H9 (cell line): ENCODE results near the gene MED10. TPM values are rescaled to one million over a fixed set of nuclear protein-coding genes. Genes with fewer than 3 reads are reported as not detected.

Source experiments
- DNase-seq: peaks from one replicate; pipeline ENCODE4 v3.0.0-alpha.2; 2017
- H2AFZ ChIP-seq: one replicate; pipeline ENCODE4 v1.6.1; 2013; ENCODE audit warnings: mild to moderate bottlenecking, low read length, control low read depth, moderate library complexity
- H2AK5ac ChIP-seq: 2 replicates; pipeline ENCODE4 v1.6.1; 2013; ENCODE audit warnings: low read length, control low read depth, mixed read lengths; ENCODE audit not compliant: insufficient read length
- H2BK120ac ChIP-seq: one replicate; pipeline ENCODE4 v1.6.1; 2013; ENCODE audit warnings: low read depth, mild to moderate bottlenecking, low read length, control low read depth, inconsistent platforms; ENCODE audit not compliant: poor library complexity, severe bottlenecking
- H2BK12ac ChIP-seq: 2 replicates; pipeline ENCODE4 v1.6.1; 2013; ENCODE audit warnings: low read length, control low read depth, mixed read lengths, low read depth; ENCODE audit not compliant: insufficient read length
- H2BK15ac ChIP-seq: 2 replicates; pipeline ENCODE4 v1.6.1; 2013; ENCODE audit warnings: low read depth, low read length, control low read depth
- H2BK20ac ChIP-seq: one replicate; pipeline ENCODE4 v1.6.1; 2013; ENCODE audit warnings: low read depth, mild to moderate bottlenecking, low read length, control low read depth, inconsistent platforms; ENCODE audit not compliant: poor library complexity, severe bottlenecking
- H2BK5ac ChIP-seq: 2 replicates; pipeline ENCODE4 v1.6.1; 2013; ENCODE audit warnings: low read length, control low read depth, mixed read lengths; ENCODE audit not compliant: insufficient read length
- H3K14ac ChIP-seq: 2 replicates; pipeline ENCODE4 v1.6.1; 2013; ENCODE audit warnings: low read length, control low read depth; ENCODE audit not compliant: insufficient read depth
- H3K18ac ChIP-seq: 2 replicates; pipeline ENCODE4 v1.6.1; 2013; ENCODE audit warnings: low read depth, mild to moderate bottlenecking, mixed read lengths, low read length, control low read depth; ENCODE audit not compliant: insufficient read length
- H3K23ac ChIP-seq: 2 replicates; pipeline ENCODE4 v1.6.1; 2013; ENCODE audit warnings: low read length, control low read depth, mixed read lengths, low read depth; ENCODE audit not compliant: insufficient read length
- H3K23me2 ChIP-seq: 2 replicates; pipeline ENCODE4 v1.6.1; 2013; ENCODE audit warnings: low read depth, mild to moderate bottlenecking, mixed read lengths, low read length, control low read depth; ENCODE audit not compliant: insufficient read length, poor library complexity, severe bottlenecking
- H3K27ac ChIP-seq: 2 replicates; pipeline ENCODE4 v1.5.1; 2013; ENCODE audit warnings: low read length, control low read depth, mixed read lengths, low read depth; ENCODE audit not compliant: insufficient read length
- H3K27me3 ChIP-seq: 2 replicates; pipeline ENCODE4 v1.6.1; 2013; ENCODE audit warnings: low read length, control low read depth, inconsistent platforms; ENCODE audit not compliant: insufficient read depth
- H3K4ac ChIP-seq: 2 replicates; pipeline ENCODE4 v1.6.1; 2013; ENCODE audit warnings: low read depth, mild to moderate bottlenecking, control low read depth, inconsistent platforms, low read length, moderate library complexity
- H3K4me1 ChIP-seq: 2 replicates; pipeline ENCODE4 v1.6.1; 2013; ENCODE audit warnings: low read length, control low read depth, inconsistent platforms; ENCODE audit not compliant: insufficient read depth
- H3K4me2 ChIP-seq: 2 replicates; pipeline ENCODE4 v1.6.1; 2013; ENCODE audit warnings: low read length, control low read depth, mixed read lengths; ENCODE audit not compliant: insufficient read length, insufficient read depth
- H3K56ac ChIP-seq: 2 replicates; pipeline ENCODE4 v1.6.1; 2013; ENCODE audit warnings: low read depth, mild to moderate bottlenecking, mixed read lengths, low read length, control low read depth; ENCODE audit not compliant: insufficient read length
- H3K79me1 ChIP-seq: 2 replicates; pipeline ENCODE4 v1.6.1; 2013; ENCODE audit warnings: low read depth, mild to moderate bottlenecking, moderate library complexity, low read length, control low read depth, inconsistent platforms; ENCODE audit not compliant: insufficient read depth, poor library complexity, severe bottlenecking
- H3K79me2 ChIP-seq: 2 replicates; pipeline ENCODE4 v1.6.1; 2013; ENCODE audit warnings: low read length, control low read depth, inconsistent platforms; ENCODE audit not compliant: insufficient read depth
- H3K9ac ChIP-seq: 2 replicates; pipeline ENCODE4 v1.6.1; 2013; ENCODE audit warnings: low read length, control low read depth, mixed read lengths; ENCODE audit not compliant: insufficient read length; ENCODE audit errors: extremely low read depth
- H3K9me3 ChIP-seq: one replicate; pipeline ENCODE4 v1.6.1; 2013; ENCODE audit warnings: low read depth, low read length, inconsistent platforms; ENCODE audit not compliant: control insufficient read depth
- H3T11ph ChIP-seq: one replicate; pipeline ENCODE4 v1.6.1; 2013; ENCODE audit warnings: mild to moderate bottlenecking, low read length, control low read depth, inconsistent platforms
- H4K20me1 ChIP-seq: one replicate; pipeline ENCODE4 v1.6.1; 2013; ENCODE audit not compliant: control insufficient read depth, insufficient read length, insufficient read depth
- H4K5ac ChIP-seq: 2 replicates; pipeline ENCODE4 v1.6.1; 2013; ENCODE audit warnings: low read depth, mild to moderate bottlenecking, mixed read lengths, low read length, control low read depth; ENCODE audit not compliant: insufficient read length
- H4K8ac ChIP-seq: replicated peaks from 2 replicates; pipeline ENCODE4 v1.6.1; 2013; ENCODE audit warnings: low read length, control low read depth, mixed read lengths, low read depth; ENCODE audit not compliant: insufficient read length
- H4K91ac ChIP-seq: 2 replicates; pipeline ENCODE4 v1.6.1; 2013; ENCODE audit warnings: low read depth, mild to moderate bottlenecking, moderate library complexity, mixed read lengths, low read length, control low read depth; ENCODE audit not compliant: insufficient read length
- H3K27ac Mint-ChIP-seq, 3 experiments: 2 replicates in 2 of 3; 3 replicates in 1 of 3; pipeline ENCODE4 v1.8.0; 2020 to 2021; ENCODE audit warnings: mixed read lengths in 3 of 3, mild to moderate bottlenecking in 1 of 3, moderate library complexity in 1 of 3
- H3K27me3 Mint-ChIP-seq: 2 replicates; pipeline ENCODE4 v1.8.0; 2021; ENCODE audit warnings: low read depth, mild to moderate bottlenecking, moderate library complexity, mixed read lengths
- H3K36me3 Mint-ChIP-seq, 3 experiments: 2 replicates in 2 of 3; 3 replicates in 1 of 3; pipeline ENCODE4 v1.8.0; 2020 to 2021; ENCODE audit warnings: low read depth in 3 of 3, mixed read lengths in 3 of 3; ENCODE audit not compliant: insufficient read depth in 1 of 3
- H3K4me1 Mint-ChIP-seq, 2 experiments: 2 replicates each; pipeline ENCODE4 v1.8.0; 2020; ENCODE audit warnings: mixed read lengths in 2 of 2
- H3K4me3 Mint-ChIP-seq, 2 experiments: 2 replicates in 1 of 2; 3 replicates in 1 of 2; pipeline ENCODE4 v1.8.0; 2020 to 2021; ENCODE audit warnings: mild to moderate bottlenecking in 2 of 2, mixed read lengths in 2 of 2, moderate library complexity in 1 of 2
- H3K9me3 Mint-ChIP-seq, 2 experiments: 2 replicates in 1 of 2; 3 replicates in 1 of 2; pipeline ENCODE4 v1.8.0; 2020; ENCODE audit warnings: mild to moderate bottlenecking in 2 of 2, mixed read lengths in 2 of 2, moderate library complexity in 1 of 2
- WGBS: extraction: QIAGEN DNeasy Blood & Tissue Kit; methylation state at CpG from one replicate; pipeline ENCODE4 v1.1.7; 2013; ENCODE audit warnings: missing lambda C conversion rate, low lambda C conversion rate, mixed read lengths; ENCODE audit not compliant: insufficient read length; ENCODE audit errors: extremely low coverage; 5-methylcytosine and 5-hydroxymethylcytosine counted together
- total RNA-seq: library from RNA; stranded (reverse); gene quantifications from 2 replicates; pipeline ENCODE4 v1.2.1, GENCODE V29; 2021
- TF ChIP-seq, protein P1 (sequence below): fragments of 200-600 bp; sonication (generic); conservative IDR thresholded peaks from 3 replicates; pipeline ENCODE4 v1.8.0; 2021; ENCODE audit warnings: antibody characterized with exemption, mild to moderate bottlenecking

The MED10 gene
- total RNA-seq, 1 experiment from 2014 or later = 35.3 TPM

DNA sequence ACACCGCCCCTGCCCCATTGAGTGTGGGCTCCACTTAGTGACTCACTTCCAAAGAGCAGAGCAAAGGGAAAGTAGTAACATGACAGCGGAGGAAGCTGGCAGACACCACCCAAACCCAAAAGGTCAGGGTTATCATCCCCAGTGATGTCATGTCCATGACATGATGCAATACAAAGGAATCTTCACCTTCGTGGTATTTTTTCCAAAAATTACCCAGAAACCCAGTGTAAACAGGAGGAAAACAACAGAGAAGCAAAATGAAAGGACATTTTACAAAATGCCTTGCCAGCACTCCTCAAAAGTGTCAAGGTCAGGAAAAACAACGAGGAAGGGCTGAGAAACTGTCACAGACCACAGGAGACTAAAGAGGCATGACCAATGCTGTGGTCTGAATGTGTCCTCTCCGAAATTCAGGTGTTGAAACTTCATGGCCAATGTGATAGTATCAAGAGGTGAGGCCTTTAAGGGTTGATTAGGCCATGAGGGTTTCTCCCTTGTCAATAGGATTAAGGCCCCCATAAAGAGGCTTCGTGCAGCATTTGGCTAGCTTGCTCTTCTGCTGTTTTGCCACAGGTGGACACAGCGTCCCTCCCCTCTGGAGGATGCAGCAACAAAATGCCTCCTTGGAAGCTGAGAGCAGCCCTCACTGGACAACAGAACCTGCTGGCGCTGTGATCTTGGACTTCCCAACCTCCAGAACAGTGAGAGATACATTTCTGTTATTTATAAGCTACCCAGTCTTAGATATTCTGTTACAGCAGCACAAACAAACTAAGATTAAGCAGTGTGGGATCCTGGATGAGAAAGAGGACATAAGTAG, 30.5 kb upstream of the MED10 start:
- no peaks in the 10 kb centered on the region for H3K79me2 ChIP-seq
- DNase-seq = no peak

More for the DNA sequence above, 30.5 kb upstream of the MED10 start:
- WGBS = no CpG with 5 or more reads among the region's 8 CpGs
- no peak overlapping the region for H3K9ac ChIP-seq
- H3K18ac ChIP-seq = no peak overlapping the region
- peaks cover 10% of the 10 kb centered on the region for H3K27me3 Mint-ChIP-seq
- no peaks in the 10 kb centered on the region for H4K20me1 ChIP-seq
- H3K4me2 ChIP-seq = no peak overlapping the region
- no peak overlapping the region for H3K4me3 Mint-ChIP-seq
- no peak overlapping the region for H3K23ac ChIP-seq
- no peak overlapping the region for H2AK5ac ChIP-seq
- H4K5ac ChIP-seq = no peak overlapping the region
- H3K23me2 ChIP-seq = no peaks in the 10 kb centered on the region
- no peaks in the 10 kb centered on the region for H3K79me1 ChIP-seq
- no peaks in the 10 kb centered on the region for H3K9me3 ChIP-seq
- no peak overlapping the region for H2BK120ac ChIP-seq
- peaks cover 0 to 3% of the 10 kb centered on the region in 2 experiments; a peak in 1 of 5 replicates for H3K9me3 Mint-ChIP-seq
- no peaks in the 10 kb centered on the region; a peak in 1 of 7 replicates for H3K36me3 Mint-ChIP-seq
- H3K27ac ChIP-seq = no peak overlapping the region
- H2AFZ ChIP-seq = no peak overlapping the region
- no peak overlapping the region for H3K56ac ChIP-seq
- H3K4me1 ChIP-seq = no peaks in the 10 kb centered on the region
- H2BK5ac ChIP-seq = no peak overlapping the region
- H2BK12ac ChIP-seq = no peak overlapping the region
- no peak overlapping the region for H4K8ac ChIP-seq
- no peak overlapping the region for H3K4ac ChIP-seq
- no peak overlapping the region for H4K91ac ChIP-seq
- no peak overlapping the region for H2BK15ac ChIP-seq
- no peak overlapping the region for H3K14ac ChIP-seq
- TF ChIP-seq, protein P1, sequence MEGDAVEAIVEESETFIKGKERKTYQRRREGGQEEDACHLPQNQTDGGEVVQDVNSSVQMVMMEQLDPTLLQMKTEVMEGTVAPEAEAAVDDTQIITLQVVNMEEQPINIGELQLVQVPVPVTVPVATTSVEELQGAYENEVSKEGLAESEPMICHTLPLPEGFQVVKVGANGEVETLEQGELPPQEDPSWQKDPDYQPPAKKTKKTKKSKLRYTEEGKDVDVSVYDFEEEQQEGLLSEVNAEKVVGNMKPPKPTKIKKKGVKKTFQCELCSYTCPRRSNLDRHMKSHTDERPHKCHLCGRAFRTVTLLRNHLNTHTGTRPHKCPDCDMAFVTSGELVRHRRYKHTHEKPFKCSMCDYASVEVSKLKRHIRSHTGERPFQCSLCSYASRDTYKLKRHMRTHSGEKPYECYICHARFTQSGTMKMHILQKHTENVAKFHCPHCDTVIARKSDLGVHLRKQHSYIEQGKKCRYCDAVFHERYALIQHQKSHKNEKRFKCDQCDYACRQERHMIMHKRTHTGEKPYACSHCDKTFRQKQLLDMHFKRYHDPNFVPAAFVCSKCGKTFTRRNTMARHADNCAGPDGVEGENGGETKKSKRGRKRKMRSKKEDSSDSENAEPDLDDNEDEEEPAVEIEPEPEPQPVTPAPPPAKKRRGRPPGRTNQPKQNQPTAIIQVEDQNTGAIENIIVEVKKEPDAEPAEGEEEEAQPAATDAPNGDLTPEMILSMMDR = no peak
- H3K27ac Mint-ChIP-seq = no peak overlapping the region; a peak in 1 of 7 replicates
- H3K27me3 ChIP-seq = no peaks in the 10 kb centered on the region
- H3K4me1 Mint-ChIP-seq = peaks cover 4 to 9% of the 10 kb centered on the region in 2 experiments; a peak in 3 of 4 replicates
- no peak overlapping the region for H2BK20ac ChIP-seq
- H3T11ph ChIP-seq = no peak overlapping the region
